Occipital lobe (tissue), 2 donors: Measurements from ENCODE around the gene PVALEF. TPM values are rescaled to one million over a fixed set of nuclear protein-coding genes. Genes with fewer than 3 reads are reported as not detected.

Experiments
- DNase-seq: peaks from one replicate; lab custom pipeline; 2025; lab: John Stamatoyannopoulos, UW
- total RNA-seq: library from RNA; depleted of rRNA; stranded (reverse); fragments of >200 nt; gene quantifications from one replicate; pipeline ENCODE4 v1.2.3, GENCODE V29; 2014

Gene PVALEF
- not detected for total RNA-seq

DNA sequence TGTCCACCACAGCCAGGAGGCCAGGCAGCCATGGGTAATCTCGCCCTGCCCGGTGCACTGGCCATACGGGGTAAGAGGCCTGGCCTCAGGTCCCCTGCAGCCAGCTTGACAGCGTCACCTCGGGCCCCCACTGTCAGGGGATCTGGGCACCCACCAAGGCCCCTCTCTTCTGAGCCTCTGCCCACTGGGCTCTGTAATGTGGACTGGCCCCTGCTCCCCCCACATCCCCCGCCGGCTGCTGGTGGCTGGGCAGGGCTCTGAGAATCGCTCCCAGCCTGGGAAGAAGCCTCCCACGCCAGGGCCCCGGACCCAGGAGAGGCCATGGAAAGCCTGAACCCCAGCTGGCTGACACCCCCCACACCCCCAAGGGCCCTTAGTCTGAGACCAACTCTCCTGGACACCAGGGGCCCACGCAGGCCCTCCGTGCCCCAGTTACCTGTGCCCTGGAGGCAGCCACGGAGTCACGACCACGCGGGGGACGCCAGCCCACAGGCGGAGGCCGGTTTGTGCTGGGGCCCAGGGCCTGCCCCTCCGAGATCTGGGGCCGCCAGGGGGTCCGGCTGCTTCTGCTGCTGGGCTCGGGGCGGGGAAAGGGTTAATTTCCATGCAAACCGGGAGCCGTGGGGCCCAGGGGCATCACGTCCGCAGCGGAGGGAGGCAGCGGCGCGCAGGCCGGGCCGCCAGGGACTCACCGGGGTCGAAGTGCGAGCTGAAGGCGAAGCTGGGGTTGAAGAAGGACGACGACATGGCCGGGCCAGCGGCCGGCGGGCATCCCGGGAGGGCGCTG lies at the start of gene PVALEF:
TSS of gene PVALEF (plus strand) at position 262 of the 787 bp plus-strand sequence. CDS start 15,720 bp downstream, outside the sequence.
- DNase-seq: peak; percentile 63

DNA sequence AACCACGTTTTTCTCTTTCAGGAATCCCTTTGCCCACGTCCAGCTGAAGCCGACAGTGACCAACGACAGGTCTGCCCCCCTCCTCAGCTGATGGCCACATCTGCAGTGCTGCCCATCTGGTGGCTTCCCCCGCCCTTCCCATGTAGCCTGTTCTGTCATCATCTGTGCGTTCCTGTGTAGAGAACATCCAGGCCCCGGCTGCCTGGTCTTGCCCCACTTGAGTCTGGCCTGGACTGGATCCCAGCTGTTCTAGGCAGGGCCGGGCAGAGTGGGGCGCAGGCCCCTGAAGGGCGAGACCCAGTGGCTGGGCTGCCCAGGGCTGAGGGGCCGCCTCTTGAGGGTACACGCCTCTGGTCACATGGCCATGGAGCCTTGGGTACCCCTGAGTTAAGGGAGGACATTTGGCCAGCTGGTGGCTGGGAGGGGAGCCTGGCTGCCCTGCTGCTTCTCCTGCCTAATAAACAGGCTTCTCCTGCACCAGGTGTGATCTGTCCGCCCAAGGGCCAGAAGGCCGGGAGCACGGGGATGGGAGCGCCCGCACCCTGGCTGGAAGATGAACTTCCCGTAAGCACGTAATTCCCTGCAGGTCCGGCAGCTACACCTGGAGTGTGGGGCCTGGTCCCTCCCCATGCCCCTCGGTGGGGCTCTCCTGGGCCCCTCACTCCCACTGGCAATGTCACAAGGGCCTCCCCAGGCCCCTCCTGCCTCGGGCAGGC lies 49.4 kb upstream of the PVALEF start:
- peak; percentile 44 for DNase-seq

DNA sequence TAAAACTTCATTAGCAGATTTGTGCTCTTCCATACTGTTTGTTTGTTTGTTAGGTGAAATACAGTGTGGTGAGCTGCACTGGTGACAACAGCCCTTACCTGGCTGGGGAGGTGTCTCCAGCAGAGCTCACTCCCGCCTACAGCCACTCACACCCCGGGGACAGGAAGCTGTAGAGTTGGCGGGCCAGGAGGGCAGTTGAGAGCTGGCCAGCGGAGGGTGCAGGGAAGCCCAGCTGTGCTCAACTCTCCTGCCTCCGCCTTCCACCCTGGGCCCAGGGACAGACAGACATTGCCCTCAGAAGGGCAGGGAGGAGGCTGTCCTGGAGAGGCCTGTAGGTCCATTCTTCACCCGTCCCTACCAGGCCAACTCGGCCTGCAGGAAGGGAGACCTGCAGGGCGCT lies 48.6 kb upstream of the PVALEF start:
- DNase-seq: no peak

DNA sequence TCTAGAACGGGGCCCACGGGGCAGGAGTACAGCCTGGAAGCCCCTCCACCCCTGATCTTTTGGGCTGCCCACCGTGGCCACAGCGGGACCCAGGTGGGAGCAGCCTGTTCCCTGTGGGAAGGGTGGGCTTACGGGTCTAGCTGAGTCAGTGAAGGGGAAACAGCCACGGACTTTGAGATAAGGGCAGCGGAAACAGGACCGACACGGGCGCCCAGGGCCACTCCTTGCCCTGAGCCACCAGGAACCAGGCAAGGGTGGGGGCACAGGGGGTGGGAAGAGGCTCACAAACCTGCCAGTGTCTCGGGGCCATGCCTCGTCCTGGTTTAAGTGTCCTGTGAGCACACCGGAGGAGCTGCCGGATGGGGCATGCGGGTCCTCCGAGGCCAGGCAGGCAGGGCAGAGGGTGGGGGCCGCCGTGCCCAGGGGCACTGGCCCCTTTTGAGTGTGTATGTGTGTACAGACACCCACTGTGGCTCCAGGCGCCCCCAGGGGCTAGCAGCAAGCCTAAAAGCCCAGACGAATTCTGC lies 47.6 kb upstream of the PVALEF start:
- no peak for DNase-seq

DNA sequence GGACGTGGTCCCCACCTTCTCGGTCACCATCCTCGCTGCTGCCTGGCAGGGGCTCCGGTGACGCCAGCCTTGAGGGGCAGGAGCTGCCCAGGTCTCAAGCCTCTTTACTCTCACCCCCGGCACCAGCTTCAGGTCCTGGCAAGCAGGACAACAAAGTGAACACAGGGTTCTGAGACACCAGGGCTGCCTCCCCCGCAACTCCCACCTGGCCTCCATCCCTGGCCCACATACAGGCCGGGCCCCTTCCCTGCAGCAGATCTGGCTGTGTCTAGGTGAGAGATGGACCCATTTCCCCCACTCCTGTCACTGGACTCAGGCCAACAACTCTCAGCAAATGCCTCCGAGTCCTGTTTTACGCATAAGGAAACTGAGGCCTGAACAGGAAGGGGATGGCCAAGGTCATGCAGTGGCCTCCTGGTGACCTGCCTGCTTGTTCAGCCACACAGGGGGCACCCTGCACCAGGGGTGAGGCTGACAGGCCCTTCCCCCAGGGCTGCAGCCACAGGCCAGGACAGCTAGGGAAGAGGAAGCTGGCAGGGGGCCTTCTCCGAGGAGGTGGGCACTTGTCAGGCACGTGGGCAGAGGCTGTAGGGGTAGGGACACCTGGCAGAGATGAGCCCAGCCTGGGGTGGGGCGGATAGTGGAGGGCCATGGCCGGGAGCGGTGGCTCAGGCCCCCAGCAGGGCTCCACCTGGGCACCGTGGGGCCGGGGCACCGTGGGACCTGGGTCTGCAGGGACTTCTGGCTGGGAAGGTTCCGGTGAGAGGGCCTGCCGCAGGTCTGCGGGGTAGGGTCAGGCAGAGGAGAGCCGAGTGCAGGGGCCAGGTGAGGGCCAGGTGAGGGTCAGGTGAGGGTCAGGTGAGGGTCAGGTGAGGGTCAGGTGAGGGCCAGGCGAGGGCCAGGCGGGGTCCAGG lies 46.7 kb upstream of the PVALEF start:
- no peak for DNase-seq

DNA sequence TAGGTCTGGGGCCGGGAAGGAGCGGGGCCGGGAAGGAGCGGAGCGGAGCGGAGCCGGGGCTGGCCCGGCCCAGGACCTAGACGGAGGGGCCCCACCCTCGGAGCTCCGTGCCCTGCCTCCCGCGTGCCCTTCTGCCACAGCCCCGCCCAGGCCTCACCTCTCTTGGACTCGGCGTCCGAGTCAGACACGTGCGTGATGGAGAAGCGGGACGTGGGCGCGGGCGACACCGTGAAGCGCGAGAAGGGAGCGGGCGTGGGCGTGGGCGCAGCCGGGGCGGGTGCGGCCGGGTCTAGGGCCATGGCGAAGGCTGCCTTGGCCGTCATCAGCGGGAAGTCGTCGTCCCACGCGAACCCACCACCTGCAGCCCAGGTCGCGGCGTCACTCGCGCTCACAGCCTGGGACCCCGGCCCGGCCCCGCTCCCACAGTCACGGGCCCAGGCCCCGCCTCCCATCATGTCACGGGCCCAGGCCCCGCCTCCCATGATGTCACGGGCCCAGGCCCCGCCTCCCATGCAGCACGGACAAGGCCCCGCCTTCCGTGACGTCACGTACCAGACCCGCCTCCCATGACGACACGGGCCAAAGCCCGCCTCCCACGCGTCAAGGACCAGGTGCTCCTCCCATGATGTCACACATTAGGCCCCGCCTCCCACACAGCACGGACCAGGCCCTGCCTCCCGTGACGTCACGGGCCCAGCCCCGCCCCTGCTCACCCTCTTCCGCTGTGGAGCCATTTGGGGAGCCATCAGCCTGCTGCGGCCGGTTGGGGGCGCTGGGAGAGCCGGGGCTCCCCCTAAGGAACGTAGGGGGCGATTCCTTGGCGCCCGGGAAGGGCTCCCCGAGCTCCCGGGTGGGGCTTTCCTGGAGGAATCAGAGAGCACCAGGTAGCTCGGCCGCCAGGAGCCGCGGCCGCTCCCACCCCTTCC lies 45.8 kb upstream of the PVALEF start:
- peak; percentile 91 for DNase-seq

DNA sequence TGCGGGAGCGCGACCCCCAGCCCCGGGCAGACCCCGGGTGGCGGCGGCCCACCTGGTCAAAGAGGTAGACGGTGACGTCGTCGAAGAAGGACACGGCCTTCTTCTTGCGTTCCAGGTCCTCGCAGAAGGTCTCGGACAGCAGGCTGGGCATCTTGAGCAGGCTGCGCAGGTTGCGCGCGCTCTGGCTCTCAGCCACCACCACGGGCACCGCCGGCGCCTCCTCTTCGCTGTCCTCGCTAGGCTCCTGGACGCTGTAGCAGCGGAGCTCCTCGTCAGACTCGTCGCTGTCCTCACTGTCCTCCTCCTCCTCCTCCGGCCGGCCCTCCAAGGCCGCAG lies 45.2 kb upstream of the PVALEF start:
- DNase-seq: no peak

DNA sequence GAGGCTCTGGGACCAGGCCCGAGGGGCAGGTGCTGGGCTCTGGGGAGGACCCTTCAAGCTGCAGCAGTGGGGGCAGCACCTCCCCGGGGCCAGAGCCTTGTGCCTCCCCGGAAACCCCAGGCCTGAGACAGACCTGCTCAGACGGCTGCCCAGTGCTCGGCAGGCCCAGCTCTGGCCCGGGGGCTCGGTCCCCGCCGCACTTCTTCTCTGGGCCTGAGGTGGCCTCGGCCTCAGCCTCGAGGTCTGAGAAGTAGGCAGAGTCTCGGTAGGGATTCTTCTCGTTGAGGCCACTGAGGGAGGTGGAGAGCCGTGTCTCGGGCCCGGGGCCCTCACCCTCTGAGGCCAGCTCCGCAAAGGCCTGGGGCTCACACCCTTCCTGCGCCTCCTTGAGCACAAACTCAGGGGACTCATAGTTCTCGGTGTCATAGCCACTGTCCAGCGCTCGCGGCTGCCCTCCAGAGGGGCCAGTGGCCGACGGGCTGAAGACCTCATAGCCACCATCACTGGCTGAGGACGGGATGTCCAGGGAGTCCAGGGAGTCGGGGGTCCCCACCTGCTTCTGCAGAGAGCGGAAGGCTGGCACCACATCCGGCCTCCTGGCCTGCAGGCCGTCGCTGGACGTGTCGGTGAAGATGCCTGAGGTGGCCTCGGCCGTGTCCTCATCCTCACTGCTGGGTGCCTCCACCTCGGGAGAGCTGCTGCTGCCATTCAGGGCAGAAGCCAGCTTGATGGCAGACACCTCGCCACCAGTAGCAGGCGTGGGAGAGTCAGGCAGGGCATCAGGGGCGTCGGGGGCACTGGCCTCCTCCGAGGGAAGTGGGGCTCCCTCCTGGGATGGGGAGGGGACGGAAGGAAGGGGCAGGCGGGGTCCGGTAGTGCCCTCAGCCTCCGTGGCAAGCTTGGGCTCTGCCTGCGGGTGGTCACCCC lies 44.3 kb upstream of the PVALEF start:
- no peak for DNase-seq

DNA sequence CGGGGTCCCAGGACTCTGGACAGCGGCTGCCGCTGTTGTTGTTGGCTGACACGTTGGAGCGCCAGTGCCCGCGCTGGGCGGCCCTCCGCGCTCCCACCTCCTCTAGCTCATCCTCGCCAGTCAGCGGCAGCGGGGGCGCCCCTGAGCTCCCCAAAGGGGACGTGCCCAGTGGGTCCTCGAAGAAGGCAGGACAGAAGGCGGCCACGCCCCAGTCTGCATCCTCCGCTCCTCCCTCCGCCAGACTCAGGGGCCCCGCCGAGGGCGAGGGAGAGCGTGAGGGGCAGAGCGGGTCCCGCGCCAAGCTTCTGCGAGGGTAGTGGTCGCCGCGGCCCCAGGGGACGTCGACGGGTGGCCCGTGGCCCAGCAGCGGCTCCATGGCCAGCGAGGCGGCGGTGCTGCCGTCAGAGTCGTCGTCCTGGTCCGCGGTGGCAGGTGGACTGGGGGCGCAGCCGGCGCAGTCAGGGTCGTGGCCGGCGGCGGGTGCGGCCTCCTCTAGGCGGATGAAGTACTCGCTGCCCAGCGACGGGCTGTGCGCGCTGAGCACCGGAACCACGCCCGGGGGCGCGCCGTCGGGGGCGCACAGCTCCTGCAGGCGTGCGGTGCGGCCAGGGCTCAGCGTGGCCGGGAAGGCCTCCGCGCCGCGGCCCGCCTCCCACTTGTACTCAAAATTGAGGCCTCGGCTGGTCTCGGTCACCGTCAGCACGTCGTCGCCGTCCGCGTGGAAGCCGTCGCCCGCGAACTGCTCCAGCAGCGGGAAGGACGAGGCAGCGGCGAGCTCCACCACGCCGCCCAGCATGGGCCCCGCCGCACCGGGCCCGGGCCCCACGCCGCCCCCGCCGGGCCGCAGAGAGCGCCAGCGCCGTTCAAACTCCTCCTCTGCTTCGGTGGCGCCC lies 43.2 kb upstream of the PVALEF start:
- DNase-seq: no peak

DNA sequence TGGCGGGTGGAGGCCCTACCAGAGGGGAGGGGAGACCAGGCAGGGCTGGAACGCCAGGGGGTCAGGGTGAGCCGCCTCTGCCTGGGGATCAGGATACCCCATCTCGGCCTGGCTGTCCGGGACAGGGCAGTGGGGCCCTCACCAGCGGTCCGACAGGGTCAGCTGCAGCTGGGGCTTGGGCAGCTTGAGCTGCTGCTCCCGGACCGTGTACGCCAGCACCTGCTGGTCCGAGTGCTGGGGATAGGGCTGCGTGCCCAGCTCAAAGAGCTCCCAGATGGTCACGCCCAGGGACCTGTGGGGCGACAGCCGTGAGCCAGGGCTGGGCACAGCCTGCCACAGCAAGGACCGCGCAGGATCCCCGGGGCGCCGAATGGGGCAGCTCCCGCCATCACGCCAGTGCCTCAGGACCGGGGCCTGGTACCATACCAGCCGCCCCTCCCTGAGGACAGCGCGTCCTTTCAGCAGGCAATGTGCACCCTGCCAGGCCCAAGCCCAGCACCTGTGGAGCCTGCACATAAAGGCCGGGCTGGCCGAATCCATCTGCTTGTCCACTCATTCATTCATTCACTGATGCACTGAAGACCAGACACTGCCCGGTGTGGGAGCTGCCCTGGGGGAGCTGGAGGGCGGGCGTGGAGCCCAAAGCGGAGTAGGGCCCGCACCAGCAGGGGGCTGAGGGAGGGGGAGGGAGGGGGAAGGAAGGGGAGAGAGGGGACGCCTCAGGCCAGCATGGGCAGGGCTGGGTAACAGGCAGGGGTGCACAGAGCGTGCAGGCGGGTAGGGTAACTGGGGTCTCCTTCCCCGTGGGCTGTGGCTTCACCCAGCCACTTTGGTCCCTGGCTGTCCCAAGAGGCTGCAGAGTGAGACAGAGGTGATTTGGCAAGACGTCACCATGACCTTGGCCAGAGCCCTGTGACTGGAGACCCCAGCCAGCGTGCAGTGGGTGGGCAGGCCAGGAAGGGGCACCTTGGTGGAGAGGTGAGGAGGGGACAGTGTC lies 42.0 kb upstream of the PVALEF start:
- DNase-seq: no peak

DNA sequence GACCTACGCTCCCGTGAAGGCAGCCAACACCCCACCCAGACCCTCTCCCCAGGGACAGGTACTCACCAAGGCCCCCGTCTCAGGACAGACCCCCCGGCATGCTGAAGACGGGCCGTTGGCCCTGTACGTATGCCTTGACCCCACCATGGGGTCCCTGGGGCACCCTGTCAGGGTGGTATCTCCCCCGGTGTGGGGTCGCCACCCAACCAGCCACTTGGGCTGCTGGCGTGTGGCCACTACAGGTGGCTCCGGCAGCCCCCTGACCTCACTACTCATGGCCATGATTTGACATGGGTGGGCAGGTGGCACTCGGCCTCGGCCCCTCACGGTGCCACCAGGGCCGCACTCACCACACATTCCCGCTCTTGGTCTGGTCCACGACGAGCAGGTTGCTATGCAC lies 40.9 kb upstream of the PVALEF start:
- DNase-seq: no peak

DNA sequence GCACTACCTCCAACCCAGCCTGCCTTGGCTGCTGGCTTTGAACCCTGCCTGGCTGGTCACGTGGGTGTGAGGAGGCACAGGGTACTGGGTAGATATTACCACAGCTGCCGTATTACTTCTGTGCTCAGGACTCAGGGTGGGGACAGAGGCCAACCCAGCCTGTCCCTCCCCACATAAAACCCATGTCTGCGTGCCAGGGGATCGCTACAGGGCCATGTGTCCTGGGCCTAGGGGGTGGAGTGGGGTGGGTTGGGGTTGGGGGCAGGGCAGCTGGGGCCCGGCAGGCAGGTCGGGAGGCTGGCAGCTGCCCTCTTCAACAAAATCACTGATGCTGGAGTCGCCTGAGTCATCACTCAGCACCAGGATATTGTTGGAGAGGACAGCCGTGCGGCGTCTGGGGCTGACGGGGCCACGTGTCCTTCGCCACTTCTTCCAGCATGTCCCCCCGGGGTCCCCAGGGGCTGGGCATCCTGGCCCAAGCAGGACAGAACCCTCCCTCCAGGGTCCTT lies 39.7 kb upstream of the PVALEF start:
- DNase-seq: peak; percentile 31

DNA sequence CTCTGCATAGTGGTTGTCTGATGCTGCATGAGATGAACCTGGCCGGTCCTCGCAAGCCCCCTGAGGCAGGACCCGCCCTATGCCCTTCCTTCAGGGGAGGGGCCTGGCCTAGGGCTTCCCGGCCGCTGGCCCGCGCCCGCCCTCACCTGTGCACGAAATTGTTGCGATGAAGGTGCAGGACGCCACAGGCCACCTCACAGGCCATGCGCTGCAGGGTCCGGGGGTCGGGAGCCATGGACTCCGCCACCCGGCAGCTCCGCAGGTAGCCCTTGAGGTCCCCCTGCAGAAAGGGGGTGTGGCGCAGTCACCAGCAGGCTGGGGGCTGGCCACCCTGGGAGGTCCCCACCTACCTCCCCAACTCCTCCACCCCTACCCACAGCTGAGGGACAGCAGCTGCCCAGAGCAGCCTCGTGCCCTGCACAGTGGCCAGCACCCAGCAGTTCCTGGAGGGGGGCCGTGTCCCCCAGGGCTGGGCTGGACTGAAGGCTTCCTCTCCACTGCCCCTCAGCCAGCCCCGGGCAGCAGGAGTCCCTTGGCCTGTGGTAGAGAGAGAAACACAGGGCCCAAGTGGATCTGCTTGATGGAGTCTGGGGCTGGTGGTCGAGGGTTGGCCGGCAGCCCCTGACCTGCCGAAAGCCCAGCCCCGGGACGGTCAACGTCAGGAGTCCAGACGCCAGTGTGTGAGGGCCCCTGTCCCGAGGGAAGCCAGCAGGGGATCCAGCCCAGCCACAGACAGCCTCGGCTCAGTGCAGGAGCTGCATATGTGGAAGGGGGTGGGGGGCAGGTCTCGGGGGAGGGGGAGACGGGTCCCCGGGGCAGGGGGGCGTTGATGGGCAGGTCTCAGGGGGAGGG lies 38.8 kb upstream of the PVALEF start:
- DNase-seq: peak; percentile 29

DNA sequence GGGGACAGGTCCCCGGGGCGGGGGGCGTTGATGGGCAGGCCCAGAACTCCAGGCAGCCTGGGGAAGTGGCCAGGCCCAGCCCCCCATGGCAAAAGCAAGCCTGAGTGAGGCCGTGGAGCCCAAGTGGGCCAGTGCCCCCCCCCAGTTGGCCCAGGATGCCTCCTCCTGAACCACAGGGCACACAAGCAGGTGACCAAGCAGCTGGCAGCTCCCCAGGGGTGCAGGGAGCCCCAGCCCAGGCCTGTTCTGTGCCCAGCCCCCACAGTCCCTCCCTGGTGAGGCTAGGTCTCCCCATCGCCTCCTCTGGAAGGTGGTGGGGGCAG lies 38.2 kb upstream of the PVALEF start:
- DNase-seq: no peak

DNA sequence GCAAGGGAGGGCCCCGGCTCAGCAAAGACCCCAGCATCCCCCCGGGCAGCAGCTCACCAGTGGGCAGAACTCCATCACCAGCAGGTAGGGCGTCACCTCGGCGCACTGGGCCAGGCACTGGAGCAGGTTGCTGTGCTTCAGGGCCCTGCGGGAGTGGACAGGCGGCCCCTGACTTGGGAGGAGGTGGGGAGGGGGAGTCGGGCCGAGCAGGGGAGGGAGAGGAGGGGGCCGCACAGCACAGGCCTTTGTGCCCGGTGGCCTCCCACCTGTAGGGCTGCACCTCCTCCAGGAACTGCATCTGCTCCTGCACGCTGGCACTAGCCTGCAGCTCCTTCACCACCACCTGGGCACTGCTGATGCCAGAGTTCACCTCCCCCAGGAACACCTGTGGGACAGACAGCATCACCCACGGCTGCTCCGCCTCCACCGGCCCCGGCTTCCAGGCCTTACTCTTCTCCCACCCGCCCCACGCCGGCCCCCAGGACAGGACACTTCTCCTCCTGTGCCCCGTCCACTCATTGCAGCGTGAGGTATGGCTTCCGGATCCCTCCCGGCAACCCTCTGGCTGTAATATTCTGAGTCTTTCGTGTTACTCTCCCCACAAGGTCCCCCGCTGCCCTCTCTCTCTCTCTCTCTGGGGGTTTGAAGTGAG lies 37.7 kb upstream of the PVALEF start:
- no peak for DNase-seq

DNA sequence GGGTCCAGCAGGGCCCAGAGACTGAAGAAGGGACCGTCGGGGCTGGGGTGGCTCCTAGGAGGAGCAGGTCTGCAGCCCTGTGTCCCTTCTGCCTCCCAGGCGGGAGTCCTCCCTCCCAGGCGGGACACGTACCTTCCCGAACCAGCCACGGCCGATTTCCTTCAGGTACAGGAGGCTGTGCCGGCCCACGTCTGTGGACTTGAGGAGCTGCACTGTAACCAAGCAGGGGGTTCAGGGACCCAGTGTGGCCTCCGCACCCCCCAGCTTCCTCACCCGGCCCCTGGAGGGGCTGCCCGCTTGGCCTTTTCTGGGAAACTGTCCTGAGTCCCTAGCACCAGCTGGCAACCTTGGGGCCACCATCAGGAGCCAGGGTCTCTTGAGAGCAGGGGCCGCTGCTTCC lies 37.0 kb upstream of the PVALEF start:
- DNase-seq: no peak
